H9 (cell line): ENCODE results near the gene AJUBA. TPM values are rescaled to one million over a fixed set of nuclear protein-coding genes. Genes with fewer than 3 reads are reported as not detected.

Experiments used
- DNase-seq: peaks from one replicate; pipeline ENCODE4 v3.0.0-alpha.2; 2017
- H2AFZ ChIP-seq: one replicate; pipeline ENCODE4 v1.6.1; 2013; ENCODE audit warnings: mild to moderate bottlenecking, low read length, control low read depth, moderate library complexity
- H2AK5ac ChIP-seq: 2 replicates; pipeline ENCODE4 v1.6.1; 2013; ENCODE audit warnings: low read length, control low read depth, mixed read lengths; ENCODE audit not compliant: insufficient read length
- H2BK120ac ChIP-seq: one replicate; pipeline ENCODE4 v1.6.1; 2013; ENCODE audit warnings: low read depth, mild to moderate bottlenecking, low read length, control low read depth, inconsistent platforms; ENCODE audit not compliant: poor library complexity, severe bottlenecking
- H2BK12ac ChIP-seq: 2 replicates; pipeline ENCODE4 v1.6.1; 2013; ENCODE audit warnings: low read length, control low read depth, mixed read lengths, low read depth; ENCODE audit not compliant: insufficient read length
- H2BK15ac ChIP-seq: 2 replicates; pipeline ENCODE4 v1.6.1; 2013; ENCODE audit warnings: low read depth, low read length, control low read depth
- H2BK20ac ChIP-seq: one replicate; pipeline ENCODE4 v1.6.1; 2013; ENCODE audit warnings: low read depth, mild to moderate bottlenecking, low read length, control low read depth, inconsistent platforms; ENCODE audit not compliant: poor library complexity, severe bottlenecking
- H2BK5ac ChIP-seq: 2 replicates; pipeline ENCODE4 v1.6.1; 2013; ENCODE audit warnings: low read length, control low read depth, mixed read lengths; ENCODE audit not compliant: insufficient read length
- H3K14ac ChIP-seq: 2 replicates; pipeline ENCODE4 v1.6.1; 2013; ENCODE audit warnings: low read length, control low read depth; ENCODE audit not compliant: insufficient read depth
- H3K18ac ChIP-seq: 2 replicates; pipeline ENCODE4 v1.6.1; 2013; ENCODE audit warnings: low read depth, mild to moderate bottlenecking, mixed read lengths, low read length, control low read depth; ENCODE audit not compliant: insufficient read length
- H3K23ac ChIP-seq: 2 replicates; pipeline ENCODE4 v1.6.1; 2013; ENCODE audit warnings: low read length, control low read depth, mixed read lengths, low read depth; ENCODE audit not compliant: insufficient read length
- H3K23me2 ChIP-seq: 2 replicates; pipeline ENCODE4 v1.6.1; 2013; ENCODE audit warnings: low read depth, mild to moderate bottlenecking, mixed read lengths, low read length, control low read depth; ENCODE audit not compliant: insufficient read length, poor library complexity, severe bottlenecking
- H3K27ac ChIP-seq: 2 replicates; pipeline ENCODE4 v1.5.1; 2013; ENCODE audit warnings: low read length, control low read depth, mixed read lengths, low read depth; ENCODE audit not compliant: insufficient read length
- H3K27me3 ChIP-seq: 2 replicates; pipeline ENCODE4 v1.6.1; 2013; ENCODE audit warnings: low read length, control low read depth, inconsistent platforms; ENCODE audit not compliant: insufficient read depth
- H3K4ac ChIP-seq: 2 replicates; pipeline ENCODE4 v1.6.1; 2013; ENCODE audit warnings: low read depth, mild to moderate bottlenecking, control low read depth, inconsistent platforms, low read length, moderate library complexity
- H3K4me1 ChIP-seq: 2 replicates; pipeline ENCODE4 v1.6.1; 2013; ENCODE audit warnings: low read length, control low read depth, inconsistent platforms; ENCODE audit not compliant: insufficient read depth
- H3K4me2 ChIP-seq: 2 replicates; pipeline ENCODE4 v1.6.1; 2013; ENCODE audit warnings: low read length, control low read depth, mixed read lengths; ENCODE audit not compliant: insufficient read length, insufficient read depth
- H3K56ac ChIP-seq: 2 replicates; pipeline ENCODE4 v1.6.1; 2013; ENCODE audit warnings: low read depth, mild to moderate bottlenecking, mixed read lengths, low read length, control low read depth; ENCODE audit not compliant: insufficient read length
- H3K79me1 ChIP-seq: 2 replicates; pipeline ENCODE4 v1.6.1; 2013; ENCODE audit warnings: low read depth, mild to moderate bottlenecking, moderate library complexity, low read length, control low read depth, inconsistent platforms; ENCODE audit not compliant: insufficient read depth, poor library complexity, severe bottlenecking
- H3K79me2 ChIP-seq: 2 replicates; pipeline ENCODE4 v1.6.1; 2013; ENCODE audit warnings: low read length, control low read depth, inconsistent platforms; ENCODE audit not compliant: insufficient read depth
- H3K9ac ChIP-seq: 2 replicates; pipeline ENCODE4 v1.6.1; 2013; ENCODE audit warnings: low read length, control low read depth, mixed read lengths; ENCODE audit not compliant: insufficient read length; ENCODE audit errors: extremely low read depth
- H3K9me3 ChIP-seq: one replicate; pipeline ENCODE4 v1.6.1; 2013; ENCODE audit warnings: low read depth, low read length, inconsistent platforms; ENCODE audit not compliant: control insufficient read depth
- H3T11ph ChIP-seq: one replicate; pipeline ENCODE4 v1.6.1; 2013; ENCODE audit warnings: mild to moderate bottlenecking, low read length, control low read depth, inconsistent platforms
- H4K20me1 ChIP-seq: one replicate; pipeline ENCODE4 v1.6.1; 2013; ENCODE audit not compliant: control insufficient read depth, insufficient read length, insufficient read depth
- H4K5ac ChIP-seq: 2 replicates; pipeline ENCODE4 v1.6.1; 2013; ENCODE audit warnings: low read depth, mild to moderate bottlenecking, mixed read lengths, low read length, control low read depth; ENCODE audit not compliant: insufficient read length
- H4K8ac ChIP-seq: replicated peaks from 2 replicates; pipeline ENCODE4 v1.6.1; 2013; ENCODE audit warnings: low read length, control low read depth, mixed read lengths, low read depth; ENCODE audit not compliant: insufficient read length
- H4K91ac ChIP-seq: 2 replicates; pipeline ENCODE4 v1.6.1; 2013; ENCODE audit warnings: low read depth, mild to moderate bottlenecking, moderate library complexity, mixed read lengths, low read length, control low read depth; ENCODE audit not compliant: insufficient read length
- H3K27ac Mint-ChIP-seq, 3 experiments: 2 replicates in 2 of 3; 3 replicates in 1 of 3; pipeline ENCODE4 v1.8.0; 2020 to 2021; ENCODE audit warnings: mixed read lengths in 3 of 3, mild to moderate bottlenecking in 1 of 3, moderate library complexity in 1 of 3
- H3K27me3 Mint-ChIP-seq: 2 replicates; pipeline ENCODE4 v1.8.0; 2021; ENCODE audit warnings: low read depth, mild to moderate bottlenecking, moderate library complexity, mixed read lengths
- H3K36me3 Mint-ChIP-seq, 3 experiments: 2 replicates in 2 of 3; 3 replicates in 1 of 3; pipeline ENCODE4 v1.8.0; 2020 to 2021; ENCODE audit warnings: low read depth in 3 of 3, mixed read lengths in 3 of 3; ENCODE audit not compliant: insufficient read depth in 1 of 3
- H3K4me1 Mint-ChIP-seq, 2 experiments: 2 replicates each; pipeline ENCODE4 v1.8.0; 2020; ENCODE audit warnings: mixed read lengths in 2 of 2
- H3K4me3 Mint-ChIP-seq, 2 experiments: 2 replicates in 1 of 2; 3 replicates in 1 of 2; pipeline ENCODE4 v1.8.0; 2020 to 2021; ENCODE audit warnings: mild to moderate bottlenecking in 2 of 2, mixed read lengths in 2 of 2, moderate library complexity in 1 of 2
- H3K9me3 Mint-ChIP-seq, 2 experiments: 2 replicates in 1 of 2; 3 replicates in 1 of 2; pipeline ENCODE4 v1.8.0; 2020; ENCODE audit warnings: mild to moderate bottlenecking in 2 of 2, mixed read lengths in 2 of 2, moderate library complexity in 1 of 2
- CTCF ChIP-seq: fragments of 200-600 bp; sonication (generic); conservative IDR thresholded peaks from 3 replicates; pipeline ENCODE4 v1.8.0; 2021; ENCODE audit warnings: antibody characterized with exemption, mild to moderate bottlenecking
- WGBS: extraction: QIAGEN DNeasy Blood & Tissue Kit; methylation state at CpG from one replicate; pipeline ENCODE4 v1.1.7; 2013; ENCODE audit warnings: missing lambda C conversion rate, low lambda C conversion rate, mixed read lengths; ENCODE audit not compliant: insufficient read length; ENCODE audit errors: extremely low coverage; 5-methylcytosine and 5-hydroxymethylcytosine counted together
- total RNA-seq: library from RNA; stranded (reverse); gene quantifications from 2 replicates; pipeline ENCODE4 v1.2.1, GENCODE V29; 2021

Gene AJUBA
- total RNA-seq, 1 experiment from 2014 or later = 44.9 TPM

GRCh38 chr14:23028799-23029198 lies 46.4 kb upstream of the AJUBA start:
- H3K9ac ChIP-seq = no peak overlapping the region
- no peak overlapping the region for H3K4ac ChIP-seq
- no peak for DNase-seq
- H2BK15ac ChIP-seq = no peak overlapping the region
- no peak overlapping the region for H3K56ac ChIP-seq
- H2BK5ac ChIP-seq = no peak overlapping the region
- peak overlapping the region in 1 of 3 experiments; percentile 44; a peak in 3 of 7 replicates for H3K27ac Mint-ChIP-seq
- no peak overlapping the region for H2BK12ac ChIP-seq
- no peak overlapping the region for H3K18ac ChIP-seq
- no peak overlapping the region for H2BK120ac ChIP-seq
- H3K27me3 Mint-ChIP-seq = no peaks in the 10 kb centered on the region
- no peak overlapping the region for H3T11ph ChIP-seq
- H2AK5ac ChIP-seq = no peak overlapping the region
- TF ChIP-seq CTCF = no peak
- H3K9me3 Mint-ChIP-seq = no peaks in the 10 kb centered on the region
- H3K27ac ChIP-seq = no peak overlapping the region
- peaks cover 22 to 23% of the 10 kb centered on the region in 2 experiments for H3K4me1 Mint-ChIP-seq
- H3K36me3 Mint-ChIP-seq = peaks cover 51 to 74% (median 67%) of the 10 kb centered on the region in 3 experiments
- H3K4me2 ChIP-seq = no peak overlapping the region
- no peaks in the 10 kb centered on the region for H3K9me3 ChIP-seq
- H2AFZ ChIP-seq = no peak overlapping the region
- no peak overlapping the region for H3K14ac ChIP-seq
- no peaks in the 10 kb centered on the region for H3K79me1 ChIP-seq
- no peaks in the 10 kb centered on the region for H3K4me1 ChIP-seq
- no peak overlapping the region for H3K4me3 Mint-ChIP-seq
- H4K8ac ChIP-seq = no peak overlapping the region
- H4K5ac ChIP-seq = no peak overlapping the region
- no peak overlapping the region for H4K91ac ChIP-seq
- no CpG with 5 or more reads among the region's 2 CpGs for WGBS
- no peaks in the 10 kb centered on the region for H3K27me3 ChIP-seq
- no peaks in the 10 kb centered on the region for H4K20me1 ChIP-seq
- no peak overlapping the region for H2BK20ac ChIP-seq
- H3K23me2 ChIP-seq = peaks cover 1% of the 10 kb centered on the region
- H3K79me2 ChIP-seq = peaks cover 1% of the 10 kb centered on the region; the same call in 1 of the 2 replicates
- H3K23ac ChIP-seq = no peak overlapping the region
